IMR-90 (cell line): Measurements from ENCODE around the gene PHEX. TPM values are rescaled to one million over a fixed set of nuclear protein-coding genes. Genes with fewer than 3 reads are reported as not detected.
A peak's percentile ranks its signal among the peaks of the same experiment; 100 is the strongest.

ENCODE experiments used
- ATAC-seq: fragments of 200-7000 bp; cut with Tn5 transposase; 2 replicates; pipeline ENCODE4 v1.9.1; 2020; ENCODE audit warnings: low read depth, mild to moderate bottlenecking, moderate library complexity
- BruUV-seq: library from RNA; stranded (reverse); fragments of 400-500 nt; replicated peaks from 2 replicates; lab custom pipeline; 2021; lab: Mats Ljungman, UMichigan
- CTCF ChIA-PET: fragments of 300-600 bp; formaldehyde crosslinking; extraction: SDS; loops from one replicate; lab custom pipeline; 2021; ENCODE audit warnings: antibody characterized with exemption; lab: Yijun Ruan, JAX
- POLR2A ChIA-PET: fragments of 300-600 bp; sonication (Branson Sonifier 250); formaldehyde crosslinking; loops from one replicate; lab custom pipeline; 2022; ENCODE audit warnings: antibody characterized with exemption; ENCODE audit not compliant: unreplicated experiment; lab: Charles Lee
- DNase-seq: peaks from one replicate; pipeline ENCODE4 v3.0.0; 2013
- H2AFZ ChIP-seq: replicated peaks from 2 replicates; pipeline ENCODE3; 2013; ENCODE audit warnings: low read length, mild to moderate bottlenecking; ENCODE audit not compliant: poor library complexity
- H2AK5ac ChIP-seq: 2 replicates; pipeline ENCODE4 v1.6.1; 2013; ENCODE audit warnings: low read depth, low read length, inconsistent platforms
- H2AK9ac ChIP-seq: replicated peaks from 2 replicates; pipeline ENCODE3; 2013; ENCODE audit warnings: mild to moderate bottlenecking, low read depth, low read length, moderate library complexity; ENCODE audit not compliant: poor library complexity
- H2BK120ac ChIP-seq: 2 replicates; pipeline ENCODE4 v1.6.1; 2013; ENCODE audit warnings: low read depth, low read length, inconsistent platforms
- H2BK15ac ChIP-seq: 3 replicates; pipeline ENCODE4 v1.6.1; 2013; ENCODE audit warnings: low read depth, low read length, inconsistent platforms
- H2BK20ac ChIP-seq: 2 replicates; pipeline ENCODE4 v1.6.1; 2013; ENCODE audit warnings: low read depth, mild to moderate bottlenecking, inconsistent platforms, low read length, moderate library complexity
- H2BK5ac ChIP-seq: 2 replicates; pipeline ENCODE4 v1.6.1; 2013; ENCODE audit warnings: mild to moderate bottlenecking, low read depth, low read length, inconsistent platforms; ENCODE audit not compliant: poor library complexity, severe bottlenecking
- H3K14ac ChIP-seq: replicated peaks from 2 replicates; pipeline ENCODE4 v1.6.1; 2013; ENCODE audit warnings: low read depth, low read length, inconsistent platforms
- H3K18ac ChIP-seq: 2 replicates; pipeline ENCODE4 v1.6.1; 2013; ENCODE audit warnings: low read depth, low read length, control low read depth
- H3K23ac ChIP-seq: 2 replicates; pipeline ENCODE4 v1.6.1; 2013; ENCODE audit warnings: low read depth, low read length, inconsistent platforms
- H3K27ac ChIP-seq: 2 replicates; pipeline ENCODE4 v1.5.1; 2013; ENCODE audit warnings: mild to moderate bottlenecking, control low read depth, low read length; ENCODE audit not compliant: insufficient read depth
- H3K27me3 ChIP-seq: 2 replicates; pipeline ENCODE4 v1.6.1; 2013; ENCODE audit warnings: low read length; ENCODE audit not compliant: control insufficient read depth, insufficient read depth
- H3K36me3 ChIP-seq: 2 replicates; pipeline ENCODE4 v1.6.1; 2013; ENCODE audit warnings: low read length, mixed read lengths; ENCODE audit not compliant: control insufficient read depth, insufficient read depth
- H3K4ac ChIP-seq: 2 replicates; pipeline ENCODE4 v1.6.1; 2013; ENCODE audit warnings: low read depth, low read length, inconsistent platforms
- H3K4me1 ChIP-seq: 2 replicates; pipeline ENCODE4 v1.6.1; 2013; ENCODE audit warnings: low read length, mixed read lengths; ENCODE audit not compliant: control insufficient read depth, insufficient read depth
- H3K4me2 ChIP-seq: 2 replicates; pipeline ENCODE4 v1.6.1; 2013; ENCODE audit warnings: low read depth, mild to moderate bottlenecking, control low read depth, low read length, moderate library complexity
- H3K4me3 ChIP-seq: 2 replicates; pipeline ENCODE4 v1.5.1; 2013; ENCODE audit warnings: low read depth, mild to moderate bottlenecking, control low read depth, low read length, moderate library complexity; ENCODE audit not compliant: insufficient read depth
- H3K56ac ChIP-seq: 2 replicates; pipeline ENCODE4 v1.6.1; 2013; ENCODE audit warnings: low read length, inconsistent platforms; ENCODE audit not compliant: insufficient read depth; ENCODE audit errors: extremely low read depth
- H3K79me1 ChIP-seq, 2 experiments: 2 replicates each; pipeline ENCODE4 v1.6.1; 2013; ENCODE audit warnings: low read length in 2 of 2, inconsistent platforms in 1 of 2, low read depth in 1 of 2
- H3K9ac ChIP-seq: 2 replicates; pipeline ENCODE4 v1.6.1; 2013; ENCODE audit warnings: low read depth, low read length, control low read depth
- H3K9me1 ChIP-seq: 2 replicates; pipeline ENCODE4 v1.6.1; 2013; ENCODE audit warnings: low read length, inconsistent platforms; ENCODE audit not compliant: insufficient read depth
- H3K9me3 ChIP-seq: 2 replicates; pipeline ENCODE4 v1.6.1; 2013; ENCODE audit warnings: low read length; ENCODE audit not compliant: control insufficient read depth, insufficient read depth
- H4K20me1 ChIP-seq: 2 replicates; pipeline ENCODE4 v1.6.1; 2013; ENCODE audit warnings: low read length, inconsistent platforms; ENCODE audit not compliant: insufficient read depth
- H4K5ac ChIP-seq: 2 replicates; pipeline ENCODE4 v1.6.1; 2013; ENCODE audit warnings: mild to moderate bottlenecking, low read depth, low read length, control low read depth
- H4K8ac ChIP-seq, 2 experiments: 2 replicates each; pipeline ENCODE4 v1.6.1; 2013; ENCODE audit warnings: low read depth in 2 of 2, low read length in 2 of 2, control low read depth in 1 of 2, inconsistent platforms in 1 of 2
- H4K91ac ChIP-seq: 2 replicates; pipeline ENCODE4 v1.6.1; 2013; ENCODE audit warnings: low read depth, low read length, inconsistent platforms; ENCODE audit not compliant: insufficient read depth
- BHLHE40 ChIP-seq: fragments of 150-350 bp; IDR thresholded peaks from 2 replicates; pipeline ENCODE4 v1.6.1; 2016; ENCODE audit warnings: mild to moderate bottlenecking, low read depth, low read length
- CEBPB ChIP-seq: IDR thresholded peaks from 2 replicates; pipeline ENCODE4 v1.6.1; 2012; ENCODE audit warnings: low read depth, low read length, improper control_type of control experiment
- CHD1 ChIP-seq: IDR thresholded peaks from 2 replicates; pipeline ENCODE4 v1.6.1; 2012; ENCODE audit warnings: low read depth, low read length, improper control_type of control experiment
- ELK1 ChIP-seq: fragments of 150-350 bp; IDR thresholded peaks from 2 replicates; pipeline ENCODE4 v1.6.1; 2016; ENCODE audit warnings: low read depth, mild to moderate bottlenecking, low read length, moderate library complexity, borderline replicate concordance
- FOS ChIP-seq: fragments of 150-350 bp; IDR thresholded peaks from 2 replicates; pipeline ENCODE4 v1.6.1; 2016; ENCODE audit warnings: low read depth, low read length
- MAFK ChIP-seq: IDR thresholded peaks from 2 replicates; pipeline ENCODE4 v1.6.1; 2012; ENCODE audit warnings: low read depth, low read length, improper control_type of control experiment
- MAZ ChIP-seq: IDR thresholded peaks from 2 replicates; pipeline ENCODE4 v1.6.1; 2012; ENCODE audit warnings: low read depth, mild to moderate bottlenecking, low read length, improper control_type of control experiment, moderate library complexity, borderline replicate concordance
- MXI1 ChIP-seq: IDR thresholded peaks from 2 replicates; pipeline ENCODE4 v1.6.1; 2012; ENCODE audit warnings: low read depth, mild to moderate bottlenecking, low read length, moderate library complexity, borderline replicate concordance
- NFE2L2 ChIP-seq: fragments of 150-350 bp; IDR thresholded peaks from 2 replicates; pipeline ENCODE4 v1.6.1; 2016; ENCODE audit warnings: low read depth, mild to moderate bottlenecking, low read length
- POLR2A ChIP-seq: IDR thresholded peaks from 2 replicates; pipeline ENCODE4 v1.6.1; 2012; ENCODE audit warnings: mild to moderate bottlenecking, low read depth, low read length
- RAD21 ChIP-seq: IDR thresholded peaks from 2 replicates; pipeline ENCODE4 v1.6.1; 2012; ENCODE audit warnings: low read length, improper control_type of control experiment
- RCOR1 ChIP-seq: IDR thresholded peaks from 2 replicates; pipeline ENCODE4 v1.6.1; 2012; ENCODE audit warnings: mild to moderate bottlenecking, low read length, improper control_type of control experiment; ENCODE audit not compliant: insufficient replicate concordance
- RFX5 ChIP-seq: IDR thresholded peaks from 2 replicates; pipeline ENCODE4 v1.8.0; 2012; ENCODE audit warnings: low read depth, mild to moderate bottlenecking, low read length, moderate library complexity
- SMC3 ChIP-seq: fragments of 150-350 bp; IDR thresholded peaks from 2 replicates; pipeline ENCODE4 v1.6.1; 2016; ENCODE audit warnings: low read depth, mild to moderate bottlenecking, antibody characterized with exemption, low read length, moderate library complexity
- WGBS, 2 experiments: methylation state at CpG; one replicate each; pipeline versions ENCODE4 v1.1.5 to v1.1.7; 2013; ENCODE audit warnings: missing lambda C conversion rate in 2 of 2; ENCODE audit not compliant: insufficient read length in 1 of 2; ENCODE audit errors: extremely low coverage in 2 of 2; 5-methylcytosine and 5-hydroxymethylcytosine counted together
- dilution Hi-C: fragments of 300-500 bp; cut with HindIII; formaldehyde crosslinking; loops from one replicate; pipeline ENCODE4 v1.14.3; 2018; ENCODE audit warnings: low sequenced_read_pairs; ENCODE audit not compliant: unreplicated experiment
- in situ Hi-C: fragments of 300-500 bp; cut with MboI; formaldehyde crosslinking; loops from 3 replicates; pipeline ENCODE4 v1.14.3; 2019; ENCODE audit warnings: low sequenced_read_pairs, inconsistent platforms, mixed read lengths
- intact Hi-C: fragments of 100-400 bp; cut with micrococcal nuclease; formaldehyde crosslinking; loops from 2 replicates; pipeline ENCODE4 v1.10.0; 2022
- polyA plus RNA-seq, 3 experiments: library from polyadenylated mRNA; depleted of rRNA; stranded (reverse); fragments of >200 nt; gene quantifications; 2 replicates each; pipeline ENCODE4 v1.2.3, GENCODE V29; 2012; ENCODE audit warnings: low replicate concordance in 1 of 3
- total RNA-seq: library from RNA; depleted of rRNA; stranded (reverse); fragments of >200 nt; gene quantifications from 2 replicates; pipeline ENCODE4 v1.2.3, GENCODE V29; 2012
- TF ChIP-seq, protein P1 (sequence below): conservative IDR thresholded peaks from 2 replicates; pipeline ENCODE4 v1.5.1; 2012; ENCODE audit warnings: mild to moderate bottlenecking, low read depth, low read length, improper control_type of control experiment
- TF ChIP-seq, protein P2 (sequence below): fragments of 150-350 bp; IDR thresholded peaks from 2 replicates; pipeline ENCODE4 v1.6.1; 2017; ENCODE audit warnings: mild to moderate bottlenecking, antibody characterized with exemption, low read length, low read depth

Gene PHEX
- total and polyA plus RNA-seq, 2 of the 4 experiments (the other 2 are of a cell fraction), result 0.10 to 0.18 TPM

GRCh38 chrX:22087011-22087557 lies 55.0 kb downstream of the PHEX start:
- Histone ChIP-seq H2AFZ (no peak overlapping the region), H3K4me2 (no peak overlapping the region), H2BK5ac (no peak overlapping the region), H2BK20ac (0 out of 2 replicates have a peak overlapping the region, but pooled peaks have one; percentile 22), H3K79me1 (no peaks in the 10 kb centered on the region), H3K4me3 (no peak overlapping the region), H3K9ac (no peak overlapping the region), H3K9me3 (no peaks in the 10 kb centered on the region), H3K27ac (no peak overlapping the region), H4K91ac (no peak overlapping the region), H2BK15ac (no peak overlapping the region), H2BK120ac (no peak overlapping the region), H3K27me3 (no peaks in the 10 kb centered on the region), H3K9me1 (no peaks in the 10 kb centered on the region), H3K4me1 (no peaks in the 10 kb centered on the region; the same call in none of the 2 replicates), H3K56ac (no peak overlapping the region), H2AK9ac (no peak overlapping the region), H3K23ac (no peak overlapping the region), H3K36me3 (no peaks in the 10 kb centered on the region), H2AK5ac (no peak overlapping the region), H4K5ac (no peak overlapping the region), H4K20me1 (no peaks in the 10 kb centered on the region), H3K14ac (no peak overlapping the region), H3K18ac (no peak overlapping the region), H4K8ac (no peak overlapping the region), H3K4ac (no peak overlapping the region)
- ChIA-PET CTCF (no interaction called here), POLR2A (no interaction called here)
- TF ChIP-seq SMC3 (no peak), RCOR1 (no peak), POLR2A (no peak), ELK1 (no peak), MAZ (no peak), MXI1 (no peak), NFE2L2 (no peak), RFX5 (no peak), CHD1 (no peak), BHLHE40 (no peak), MAFK (no peak), CEBPB (no peak), FOS (no peak), RAD21 (no peak)
- TF ChIP-seq, protein P1, sequence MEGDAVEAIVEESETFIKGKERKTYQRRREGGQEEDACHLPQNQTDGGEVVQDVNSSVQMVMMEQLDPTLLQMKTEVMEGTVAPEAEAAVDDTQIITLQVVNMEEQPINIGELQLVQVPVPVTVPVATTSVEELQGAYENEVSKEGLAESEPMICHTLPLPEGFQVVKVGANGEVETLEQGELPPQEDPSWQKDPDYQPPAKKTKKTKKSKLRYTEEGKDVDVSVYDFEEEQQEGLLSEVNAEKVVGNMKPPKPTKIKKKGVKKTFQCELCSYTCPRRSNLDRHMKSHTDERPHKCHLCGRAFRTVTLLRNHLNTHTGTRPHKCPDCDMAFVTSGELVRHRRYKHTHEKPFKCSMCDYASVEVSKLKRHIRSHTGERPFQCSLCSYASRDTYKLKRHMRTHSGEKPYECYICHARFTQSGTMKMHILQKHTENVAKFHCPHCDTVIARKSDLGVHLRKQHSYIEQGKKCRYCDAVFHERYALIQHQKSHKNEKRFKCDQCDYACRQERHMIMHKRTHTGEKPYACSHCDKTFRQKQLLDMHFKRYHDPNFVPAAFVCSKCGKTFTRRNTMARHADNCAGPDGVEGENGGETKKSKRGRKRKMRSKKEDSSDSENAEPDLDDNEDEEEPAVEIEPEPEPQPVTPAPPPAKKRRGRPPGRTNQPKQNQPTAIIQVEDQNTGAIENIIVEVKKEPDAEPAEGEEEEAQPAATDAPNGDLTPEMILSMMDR, result no peak
- TF ChIP-seq, protein P2, sequence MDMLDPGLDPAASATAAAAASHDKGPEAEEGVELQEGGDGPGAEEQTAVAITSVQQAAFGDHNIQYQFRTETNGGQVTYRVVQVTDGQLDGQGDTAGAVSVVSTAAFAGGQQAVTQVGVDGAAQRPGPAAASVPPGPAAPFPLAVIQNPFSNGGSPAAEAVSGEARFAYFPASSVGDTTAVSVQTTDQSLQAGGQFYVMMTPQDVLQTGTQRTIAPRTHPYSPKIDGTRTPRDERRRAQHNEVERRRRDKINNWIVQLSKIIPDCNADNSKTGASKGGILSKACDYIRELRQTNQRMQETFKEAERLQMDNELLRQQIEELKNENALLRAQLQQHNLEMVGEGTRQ, result no peak
- intact Hi-C loops, result loop anchor here (10.0 kb wide), 1 partner anchor 1528 kb away; no protein-coding TSS in a partner anchor
- in situ Hi-C loops, result no loop called here
- ATAC-seq (no peak), DNase-seq (no peak)
- BruUV-seq, result no TSS peak
- dilution Hi-C loops, result no loop called here
- WGBS, 2 experiments, result no CpG with 5 or more reads among the region's 3 CpGs
